ENCODE measurements around the gene ZBTB43. TPM values are rescaled to one million over a fixed set of nuclear protein-coding genes. Genes with fewer than 3 reads are reported as not detected.

ZBTB43 gene
- total and polyA plus RNA-seq, 10 of the 15 experiments (the other 5 are each of a cell fraction or from before 2014, with no cell fraction given): 2.4 to 19.3 (median 8.7) TPM

GRCh38 chr9:126842220-126842842, 37.5 kb downstream of the ZBTB43 start (continued):
- no peak for TF ChIP-seq BCLAF1 (IDR thresholded peaks at IDR 0.05)
- no peak for TF ChIP-seq SREBF2 (IDR thresholded peaks at IDR 0.05; ENCODE audit: low read length)
- TF ChIP-seq JUNB (IDR thresholded peaks at IDR 0.05): no peak
- no peak for TF ChIP-seq PBX3 (IDR thresholded peaks at IDR 0.05; ENCODE audit: insufficient replicate concordance, low read depth, low read length)
- TF ChIP-seq TARDBP (IDR thresholded peaks at IDR 0.05; ENCODE audit: borderline replicate concordance): no peak
- no peak for TF ChIP-seq CHD1 (IDR thresholded peaks at IDR 0.05; ENCODE audit: low read depth, low read length)
- TF ChIP-seq FOS (IDR thresholded peaks at IDR 0.05; ENCODE audit: borderline replicate concordance, extremely low read depth, insufficient read length): no peak
- TF ChIP-seq RELA (IDR thresholded peaks at IDR 0.05; ENCODE audit: borderline replicate concordance, partially characterized antibody): no peak
